ENCODE data around the gene ANKRD52.

GRCh38 chr12:56293795-56294194 is 35.6 kb upstream of the ANKRD52 start:
- no peak for TF ChIP-seq SUZ12 (IDR thresholded peaks at IDR 0.05; ENCODE audit: low read length)
- TF ChIP-seq MAFK (IDR thresholded peaks at IDR 0.05; ENCODE audit: low read depth, low read length), result no peak
- no peak for TF ChIP-seq CTCF (IDR thresholded peaks at IDR 0.05; ENCODE audit: control extremely low read depth in 1 of 3, insufficient read depth in 1 of 3, low read depth in 1 of 3, low read length in 3 of 3)
- TF ChIP-seq SP4 (IDR thresholded peaks at IDR 0.05; ENCODE audit: low read length), result no peak
- TF ChIP-seq SRF (IDR thresholded peaks at IDR 0.05; ENCODE audit: low read depth, low read length), result no peak
- TF ChIP-seq POLR2AphosphoS5 (IDR thresholded peaks at IDR 0.05; ENCODE audit: low read depth, low read length), result no peak
- TF ChIP-seq EP300 (IDR thresholded peaks at IDR 0.05; ENCODE audit: borderline replicate concordance in 1 of 2, low read depth in 2 of 2, low read length in 2 of 2), result no peak
- TF ChIP-seq MAX (IDR thresholded peaks at IDR 0.05), result no peak
- no peak for TF ChIP-seq RNF2 (IDR thresholded peaks at IDR 0.05; ENCODE audit: borderline replicate concordance, low read depth, low read length, missing control alignments, poor library complexity, severe bottlenecking)
- TF ChIP-seq BACH1 (IDR thresholded peaks at IDR 0.05; ENCODE audit: low read length), result no peak
- no peak for TF ChIP-seq USF2 (IDR thresholded peaks at IDR 0.05; ENCODE audit: low read length)

All from H1 (cell line).